Breast epithelium (tissue), 3 donors: Measurements from ENCODE around the gene ATP7B.

ENCODE experiments used
- CTCF ChIP-seq, 3 donors: fragments of 450-650 bp; IDR thresholded peaks; one replicate each; pipeline ENCODE4 v1.5.1; 2016 to 2017; ENCODE audit warnings: antibody characterized with exemption in 3 of 3, mild to moderate bottlenecking in 3 of 3, moderate library complexity in 3 of 3
- POLR2A ChIP-seq: fragments of 450-650 bp; IDR thresholded peaks from one replicate; pipeline ENCODE4 v1.6.1; 2016; ENCODE audit warnings: antibody characterized with exemption, mild to moderate bottlenecking, moderate library complexity
- POLR2AphosphoS5 ChIP-seq, 3 donors: sonication (generic); formaldehyde crosslinking; IDR thresholded peaks; one replicate each; pipeline ENCODE4 v1.6.1; 2017; ENCODE audit warnings: antibody characterized with exemption in 3 of 3

GRCh38 chr13:51937320-51938290 is 73.6 kb downstream of the ATP7B start:
- TF ChIP-seq POLR2AphosphoS5 (IDR thresholded peaks at IDR 0.05) (no peak), CTCF (IDR thresholded peaks at IDR 0.05) (no peak), POLR2A (no peak)
